Measurements from ENCODE around the gene UCMA.

DNA sequence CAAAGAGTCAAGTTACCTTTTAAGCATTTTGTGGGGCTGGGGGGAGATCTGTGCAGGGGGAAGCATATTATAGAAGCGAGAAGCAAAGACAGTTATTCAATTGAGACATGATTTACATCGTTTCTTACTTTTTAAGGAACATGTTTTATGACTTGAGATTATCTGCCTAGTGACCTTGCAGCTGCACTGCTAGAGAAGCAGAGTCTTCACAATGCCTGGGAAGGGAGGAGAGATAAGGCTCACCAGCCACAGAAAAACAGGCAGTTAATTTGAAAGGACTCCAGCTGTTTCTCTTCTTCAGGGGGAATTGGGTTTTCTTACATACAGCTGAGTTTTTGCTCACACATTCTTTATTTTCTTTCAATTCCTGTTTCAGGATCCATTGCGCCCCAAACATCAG, 34.7 kb upstream of the UCMA start:
- TF ChIP-seq, protein P1, sequence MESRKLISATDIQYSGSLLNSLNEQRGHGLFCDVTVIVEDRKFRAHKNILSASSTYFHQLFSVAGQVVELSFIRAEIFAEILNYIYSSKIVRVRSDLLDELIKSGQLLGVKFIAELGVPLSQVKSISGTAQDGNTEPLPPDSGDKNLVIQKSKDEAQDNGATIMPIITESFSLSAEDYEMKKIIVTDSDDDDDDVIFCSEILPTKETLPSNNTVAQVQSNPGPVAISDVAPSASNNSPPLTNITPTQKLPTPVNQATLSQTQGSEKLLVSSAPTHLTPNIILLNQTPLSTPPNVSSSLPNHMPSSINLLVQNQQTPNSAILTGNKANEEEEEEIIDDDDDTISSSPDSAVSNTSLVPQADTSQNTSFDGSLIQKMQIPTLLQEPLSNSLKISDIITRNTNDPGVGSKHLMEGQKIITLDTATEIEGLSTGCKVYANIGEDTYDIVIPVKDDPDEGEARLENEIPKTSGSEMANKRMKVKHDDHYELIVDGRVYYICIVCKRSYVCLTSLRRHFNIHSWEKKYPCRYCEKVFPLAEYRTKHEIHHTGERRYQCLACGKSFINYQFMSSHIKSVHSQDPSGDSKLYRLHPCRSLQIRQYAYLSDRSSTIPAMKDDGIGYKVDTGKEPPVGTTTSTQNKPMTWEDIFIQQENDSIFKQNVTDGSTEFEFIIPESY (IDR thresholded peaks at IDR 0.05; ENCODE audit: extremely low read depth, insufficient replicate concordance, low read length): no peak
- TF ChIP-seq, protein P2, sequence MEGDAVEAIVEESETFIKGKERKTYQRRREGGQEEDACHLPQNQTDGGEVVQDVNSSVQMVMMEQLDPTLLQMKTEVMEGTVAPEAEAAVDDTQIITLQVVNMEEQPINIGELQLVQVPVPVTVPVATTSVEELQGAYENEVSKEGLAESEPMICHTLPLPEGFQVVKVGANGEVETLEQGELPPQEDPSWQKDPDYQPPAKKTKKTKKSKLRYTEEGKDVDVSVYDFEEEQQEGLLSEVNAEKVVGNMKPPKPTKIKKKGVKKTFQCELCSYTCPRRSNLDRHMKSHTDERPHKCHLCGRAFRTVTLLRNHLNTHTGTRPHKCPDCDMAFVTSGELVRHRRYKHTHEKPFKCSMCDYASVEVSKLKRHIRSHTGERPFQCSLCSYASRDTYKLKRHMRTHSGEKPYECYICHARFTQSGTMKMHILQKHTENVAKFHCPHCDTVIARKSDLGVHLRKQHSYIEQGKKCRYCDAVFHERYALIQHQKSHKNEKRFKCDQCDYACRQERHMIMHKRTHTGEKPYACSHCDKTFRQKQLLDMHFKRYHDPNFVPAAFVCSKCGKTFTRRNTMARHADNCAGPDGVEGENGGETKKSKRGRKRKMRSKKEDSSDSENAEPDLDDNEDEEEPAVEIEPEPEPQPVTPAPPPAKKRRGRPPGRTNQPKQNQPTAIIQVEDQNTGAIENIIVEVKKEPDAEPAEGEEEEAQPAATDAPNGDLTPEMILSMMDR (IDR thresholded peaks at IDR 0.05 in 2 of 3, conservative IDR thresholded peaks at IDR 0.05 in 1 of 3; ENCODE audit: borderline replicate concordance in 1 of 3, insufficient read depth in 1 of 3, low read depth in 2 of 3, low read length in 2 of 3): no peak

Data from HCT116 (cell line).